ENCODE measurements around the gene CACNA2D4.

CACNA2D4 gene

DNA sequence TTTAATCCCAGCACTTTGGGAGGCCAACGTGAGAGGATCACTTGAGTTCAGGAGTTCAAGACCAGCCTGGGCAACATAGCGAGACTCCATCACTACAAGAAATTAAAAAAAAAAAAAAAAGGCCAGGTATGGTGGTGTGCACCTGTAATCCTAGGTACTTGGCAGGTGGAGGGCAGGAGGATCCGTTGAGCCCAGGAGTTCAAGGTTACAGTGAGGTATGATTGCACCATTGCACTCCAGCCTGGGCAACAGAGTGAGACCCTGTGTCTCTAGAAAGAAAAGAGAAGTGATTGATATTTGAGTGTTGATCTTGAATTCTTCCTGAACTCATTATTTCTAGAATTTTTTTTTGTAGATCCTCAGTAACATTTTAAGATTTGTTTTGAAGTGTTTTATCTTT is 168.2 kb downstream of the CACNA2D4 start:
- Histone ChIP-seq H3K4me1 (no peaks in the 10 kb centered on the region), H3K4me3 (ENCODE audit: low read depth, low read length) (no peak overlapping the region), H3K79me2 (peaks cover 19% of the 10 kb centered on the region), H3K36me3 (ENCODE audit: control insufficient read depth, insufficient read depth, low read length) (no peaks in the 10 kb centered on the region), H3K9me3 (ENCODE audit: control insufficient read depth, low read length) (no peaks in the 10 kb centered on the region), H3K27me3 (ENCODE audit: control insufficient read depth, insufficient read depth, low read length) (no peaks in the 10 kb centered on the region), H3K27ac (no peak overlapping the region), H2AFZ (no peak overlapping the region), H3K9ac (no peak overlapping the region), H3K4me2 (ENCODE audit: low read length) (no peak overlapping the region)
- TF ChIP-seq, protein P1, sequence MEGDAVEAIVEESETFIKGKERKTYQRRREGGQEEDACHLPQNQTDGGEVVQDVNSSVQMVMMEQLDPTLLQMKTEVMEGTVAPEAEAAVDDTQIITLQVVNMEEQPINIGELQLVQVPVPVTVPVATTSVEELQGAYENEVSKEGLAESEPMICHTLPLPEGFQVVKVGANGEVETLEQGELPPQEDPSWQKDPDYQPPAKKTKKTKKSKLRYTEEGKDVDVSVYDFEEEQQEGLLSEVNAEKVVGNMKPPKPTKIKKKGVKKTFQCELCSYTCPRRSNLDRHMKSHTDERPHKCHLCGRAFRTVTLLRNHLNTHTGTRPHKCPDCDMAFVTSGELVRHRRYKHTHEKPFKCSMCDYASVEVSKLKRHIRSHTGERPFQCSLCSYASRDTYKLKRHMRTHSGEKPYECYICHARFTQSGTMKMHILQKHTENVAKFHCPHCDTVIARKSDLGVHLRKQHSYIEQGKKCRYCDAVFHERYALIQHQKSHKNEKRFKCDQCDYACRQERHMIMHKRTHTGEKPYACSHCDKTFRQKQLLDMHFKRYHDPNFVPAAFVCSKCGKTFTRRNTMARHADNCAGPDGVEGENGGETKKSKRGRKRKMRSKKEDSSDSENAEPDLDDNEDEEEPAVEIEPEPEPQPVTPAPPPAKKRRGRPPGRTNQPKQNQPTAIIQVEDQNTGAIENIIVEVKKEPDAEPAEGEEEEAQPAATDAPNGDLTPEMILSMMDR (IDR thresholded peaks at IDR 0.05) = no peak

DNA sequence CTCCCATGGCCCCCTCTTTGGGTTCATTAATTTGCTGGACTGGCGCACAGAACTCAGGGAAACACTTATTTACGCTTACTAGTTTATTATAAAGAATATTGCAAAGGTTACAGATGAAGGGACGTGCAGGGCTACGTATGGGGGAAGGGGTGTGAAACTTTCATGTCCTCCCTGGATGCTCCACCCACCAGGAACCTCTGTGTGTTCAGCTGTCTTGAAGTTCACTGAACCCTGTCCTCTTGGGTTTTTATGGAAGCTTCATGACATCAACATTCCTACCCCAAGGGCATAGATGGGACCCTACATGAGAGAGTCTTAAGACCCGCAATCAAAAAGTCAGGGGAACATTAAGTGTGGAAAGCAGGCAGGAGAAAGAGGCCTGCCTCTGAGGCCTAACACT is 169.4 kb downstream of the CACNA2D4 start:
- Histone ChIP-seq H3K9ac (no peak overlapping the region), H3K27ac (no peak overlapping the region)
- TF ChIP-seq, protein P1 (IDR thresholded peaks at IDR 0.05) = no peak

DNA sequence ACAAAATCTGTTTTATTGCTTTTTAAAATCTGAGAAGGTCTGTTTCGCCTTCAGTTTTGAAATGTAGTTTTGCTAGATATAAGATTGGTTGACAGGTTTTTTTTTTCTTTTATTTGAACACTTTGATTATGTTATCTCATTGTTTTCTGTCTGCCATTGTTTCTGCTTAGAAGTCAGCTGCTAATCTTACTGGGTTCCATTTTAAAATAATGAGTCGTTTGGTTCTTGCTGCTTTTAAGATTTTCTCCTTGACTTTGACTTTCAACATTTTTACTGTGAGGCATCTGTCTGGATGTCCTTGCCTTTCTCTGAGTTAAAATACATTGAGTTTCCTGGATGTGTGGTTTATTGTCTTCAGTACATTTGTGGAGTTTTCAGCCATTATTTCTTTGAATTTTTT is 170.8 kb downstream of the CACNA2D4 start:
- H3K79me2 ChIP-seq = peaks cover 22% of the 10 kb centered on the region
- H3K4me3 ChIP-seq (ENCODE audit: low read depth, low read length) = no peak overlapping the region
- TF ChIP-seq, protein P1 (IDR thresholded peaks at IDR 0.05) = no peak
- no peaks in the 10 kb centered on the region for H3K4me1 ChIP-seq
- H3K27me3 ChIP-seq (ENCODE audit: control insufficient read depth, insufficient read depth, low read length) = no peaks in the 10 kb centered on the region
- no peak overlapping the region for H3K4me2 ChIP-seq (ENCODE audit: low read length)
- no peak overlapping the region for H2AFZ ChIP-seq
- no peak overlapping the region for H3K9ac ChIP-seq
- no peak overlapping the region for H3K27ac ChIP-seq
- H3K36me3 ChIP-seq (ENCODE audit: control insufficient read depth, insufficient read depth, low read length) = no peaks in the 10 kb centered on the region
- H3K9me3 ChIP-seq (ENCODE audit: control insufficient read depth, low read length) = no peaks in the 10 kb centered on the region

More for the DNA sequence above, 169.4 kb downstream of the CACNA2D4 start:
- Histone ChIP-seq H2AFZ (no peak overlapping the region), H3K36me3 (ENCODE audit: control insufficient read depth, insufficient read depth, low read length) (no peaks in the 10 kb centered on the region), H3K4me2 (ENCODE audit: low read length) (no peak overlapping the region), H3K4me3 (ENCODE audit: low read depth, low read length) (no peak overlapping the region), H3K4me1 (no peaks in the 10 kb centered on the region), H3K79me2 (peaks cover 22% of the 10 kb centered on the region), H3K27me3 (ENCODE audit: control insufficient read depth, insufficient read depth, low read length) (no peaks in the 10 kb centered on the region), H3K9me3 (ENCODE audit: control insufficient read depth, low read length) (no peaks in the 10 kb centered on the region)

DNA sequence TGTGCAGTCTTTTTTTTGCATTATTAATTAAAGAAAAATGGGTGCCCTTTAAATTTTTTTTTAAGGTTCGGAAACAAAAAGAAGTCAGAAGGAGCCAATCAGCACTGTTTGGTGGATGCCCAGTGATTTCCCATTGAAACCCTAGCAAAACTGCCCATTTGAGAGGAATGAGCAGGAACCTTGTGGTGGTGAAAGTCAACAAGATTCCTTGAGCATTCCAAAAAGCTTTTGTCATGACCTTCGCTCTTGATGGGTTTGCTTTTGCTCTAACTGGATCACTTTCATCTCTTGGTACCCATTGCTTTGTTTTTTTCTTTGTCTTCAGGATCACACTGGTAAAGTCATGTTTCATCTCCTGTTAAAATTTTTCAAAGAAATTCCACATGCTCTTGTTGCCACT is 173.5 kb downstream of the CACNA2D4 start:
- Histone ChIP-seq H3K4me1 (peaks cover 15% of the 10 kb centered on the region), H3K27ac (no peak overlapping the region), H3K36me3 (ENCODE audit: control insufficient read depth, insufficient read depth, low read length) (no peaks in the 10 kb centered on the region), H3K9ac (no peak overlapping the region), H2AFZ (no peak overlapping the region), H3K4me3 (ENCODE audit: low read depth, low read length) (no peak overlapping the region), H3K4me2 (ENCODE audit: low read length) (no peak overlapping the region), H3K79me2 (peaks cover 20% of the 10 kb centered on the region), H3K9me3 (ENCODE audit: control insufficient read depth, low read length) (no peaks in the 10 kb centered on the region), H3K27me3 (ENCODE audit: control insufficient read depth, insufficient read depth, low read length) (no peaks in the 10 kb centered on the region)
- TF ChIP-seq, protein P1 (IDR thresholded peaks at IDR 0.05) = no peak
